HepG2 (cell line): ENCODE measurements around the gene CCDC7. TPM values are rescaled to one million over a fixed set of nuclear protein-coding genes. Genes with fewer than 3 reads are reported as not detected.
A peak's percentile ranks its signal among the peaks of the same experiment; 100 is the strongest.

Source experiments
- ATAC-seq: fragments of 200-7000 bp; cut with Tn5 transposase; 3 replicates; pipeline ENCODE4 v1.9.1; 2020; ENCODE audit warnings: mild to moderate bottlenecking, moderate library complexity
- BruUV-seq: library from RNA; stranded (reverse); fragments of 400-500 nt; replicated peaks from 2 replicates; lab custom pipeline; 2021; lab: Mats Ljungman, UMichigan
- CTCF ChIA-PET: fragments of 300-600 bp; formaldehyde crosslinking; extraction: SDS; loops from one replicate; lab custom pipeline; 2021; ENCODE audit warnings: low total read pairs, inconsistent platforms, low intra/inter-chr PET ratio; lab: Yijun Ruan, JAX
- POLR2A ChIA-PET: fragments of 350-600 bp; sonication (Branson Sonifier 250); formaldehyde crosslinking; loops from one replicate; lab custom pipeline; 2020; ENCODE audit warnings: antibody characterized with exemption, inconsistent platforms; lab: Yijun Ruan, JAX
- DNase-seq: peaks from one replicate; pipeline ENCODE4 v3.0.0-alpha.2; 2015; ENCODE audit warnings: low spot score
- FAIRE-seq: peaks from 3 replicates; lab custom pipeline; 2011; peaks lifted over from hg19 to GRCh38; lab: Jason Lieb, UNC
- H2AFZ ChIP-seq: one replicate; pipeline ENCODE4 v1.6.1; 2011; ENCODE audit warnings: low read length, inconsistent platforms
- H3K27ac ChIP-seq: fragments of 300-600 bp; 3 replicates; pipeline ENCODE4 v1.8.0; 2011; ENCODE audit warnings: mixed run types, mild to moderate bottlenecking, mixed read lengths, low read length, inconsistent platforms; ENCODE audit not compliant: insufficient read depth; ENCODE audit errors: extremely low read length
- H3K27me3 ChIP-seq, 2 experiments: fragments of 200-600 bp in 1 of 2; 2 replicates in 1 of 2; 3 replicates in 1 of 2; pipeline versions ENCODE4 v1.6.0 to v1.8.0; 2011; ENCODE audit warnings: low read length in 2 of 2, mild to moderate bottlenecking in 2 of 2, moderate library complexity in 2 of 2, inconsistent platforms in 1 of 2; ENCODE audit not compliant: insufficient read depth in 2 of 2, control insufficient read depth in 1 of 2
- H3K36me3 ChIP-seq, 2 experiments: fragments of 200-600 bp in 1 of 2; replicated peaks in 1 of 2; 2 replicates in 1 of 2; 3 replicates in 1 of 2; pipeline versions ENCODE4 v1.5.1 to v1.8.0; 2011; ENCODE audit warnings: low read length in 2 of 2, inconsistent platforms in 1 of 2; ENCODE audit not compliant: insufficient read depth in 2 of 2, control insufficient read depth in 1 of 2
- H3K4me1 ChIP-seq: 2 replicates; pipeline ENCODE4 v1.5.1; 2012; ENCODE audit warnings: low read length, inconsistent platforms; ENCODE audit not compliant: insufficient read depth
- H3K4me2 ChIP-seq: 2 replicates; pipeline ENCODE4 v1.6.0; 2011; ENCODE audit warnings: low read depth, low read length, inconsistent platforms
- H3K4me3 ChIP-seq, 3 experiments: fragments of 200-600 bp in 1 of 3; sonication (generic), shearing (Covaris generic) in 1 of 3; replicated peaks in 1 of 3; 2 replicates each; pipeline ENCODE4 v1.5.1; 2011 to 2016; ENCODE audit warnings: low read length in 3 of 3, inconsistent platforms in 2 of 3, low read depth in 2 of 3, mild to moderate bottlenecking in 2 of 3, control low read depth in 1 of 3, mixed read lengths in 1 of 3; ENCODE audit not compliant: insufficient read depth in 1 of 3
- H3K79me2 ChIP-seq: one replicate; pipeline ENCODE4 v1.6.1; 2011; ENCODE audit warnings: low read length, inconsistent platforms; ENCODE audit not compliant: insufficient read depth
- H3K9ac ChIP-seq: 2 replicates; pipeline ENCODE4 v1.6.0; 2011; ENCODE audit warnings: mild to moderate bottlenecking, low read depth, low read length, inconsistent platforms; ENCODE audit not compliant: insufficient read depth
- H3K9me3 ChIP-seq: 2 replicates; pipeline ENCODE4 v1.5.1; 2012; ENCODE audit warnings: mild to moderate bottlenecking, low read length
- H4K20me1 ChIP-seq: 2 replicates; pipeline ENCODE4 v1.6.0; 2011; ENCODE audit warnings: inconsistent platforms, mild to moderate bottlenecking, low read length, moderate library complexity; ENCODE audit not compliant: insufficient read depth
- FOSL2 ChIP-seq: sonication (generic); formaldehyde crosslinking; IDR thresholded peaks from 2 replicates; pipeline ENCODE4 v1.4.0; 2020; ENCODE audit warnings: missing genetic modification reagents
- NFKB2 ChIP-seq: sonication (generic); formaldehyde crosslinking; IDR thresholded peaks from 2 replicates; pipeline ENCODE4 v1.4.0; 2020; ENCODE audit warnings: missing genetic modification reagents, borderline replicate concordance
- TARDBP ChIP-seq: sonication (generic); formaldehyde crosslinking; IDR thresholded peaks from 2 replicates; pipeline ENCODE4 v1.8.0; 2022; ENCODE audit warnings: mild to moderate bottlenecking, missing genetic modification reagents
- ZFX ChIP-seq: sonication (generic); formaldehyde crosslinking; IDR thresholded peaks from 2 replicates; pipeline ENCODE4 v1.4.0; 2020; ENCODE audit warnings: mild to moderate bottlenecking, low read depth, missing genetic modification reagents, moderate library complexity
- ZNF768 ChIP-seq: sonication (generic); formaldehyde crosslinking; IDR thresholded peaks from 2 replicates; pipeline ENCODE4 v1.4.0; 2020; ENCODE audit warnings: missing genetic modification reagents
- WGBS: methylation state at CpG from one replicate; pipeline ENCODE4 v1.1.6; 2017; ENCODE audit warnings: low lambda C conversion rate; 5-methylcytosine and 5-hydroxymethylcytosine counted together
- in situ Hi-C: cut with HindIII; loops from 2 replicates; pipeline ENCODE4 v1.10.0; 2017; ENCODE audit warnings: low pct_unique_long_range_greater_than_20kb; ENCODE audit not compliant: extremely low pct_ligation_motif_present
- intact Hi-C: fragments of 100-400 bp; cut with micrococcal nuclease; formaldehyde crosslinking; loops from one replicate; pipeline ENCODE4 v1.10.0; 2022; ENCODE audit not compliant: unreplicated experiment
- polyA plus RNA-seq, 8 experiments: library from polyadenylated mRNA; depleted of rRNA in 3 of 8; stranded (reverse) in 7 of 8; unstranded in 1 of 8; fragments of >200 nt; fragmentation: Illumina TruSeq in 4 of 8; extraction: Trizol in 4 of 8; gene quantifications; 2 replicates each; pipeline versions ENCODE4 v1.2.1 to v1.2.3, GENCODE V29; 2011 to 2016; ENCODE audit warnings: low read depth in 4 of 8, missing spikeins in 1 of 8, mixed read lengths in 1 of 8; ENCODE audit not compliant: insufficient read depth in 1 of 8
- total RNA-seq, 5 experiments: library from RNA; depleted of rRNA; stranded (reverse); fragments of >200 nt; fragmentation: Illumina TruSeq; extraction: Trizol; gene quantifications; 2 replicates each; pipeline ENCODE4 v1.2.3, GENCODE V29; 2016; ENCODE audit warnings: low read depth in 1 of 5

CCDC7 gene
- total and polyA plus RNA-seq, 2 of the 13 experiments (the other 11 are each of a cell fraction or from before 2014, with no cell fraction given): 0.40 to 1.8 TPM

DNA sequence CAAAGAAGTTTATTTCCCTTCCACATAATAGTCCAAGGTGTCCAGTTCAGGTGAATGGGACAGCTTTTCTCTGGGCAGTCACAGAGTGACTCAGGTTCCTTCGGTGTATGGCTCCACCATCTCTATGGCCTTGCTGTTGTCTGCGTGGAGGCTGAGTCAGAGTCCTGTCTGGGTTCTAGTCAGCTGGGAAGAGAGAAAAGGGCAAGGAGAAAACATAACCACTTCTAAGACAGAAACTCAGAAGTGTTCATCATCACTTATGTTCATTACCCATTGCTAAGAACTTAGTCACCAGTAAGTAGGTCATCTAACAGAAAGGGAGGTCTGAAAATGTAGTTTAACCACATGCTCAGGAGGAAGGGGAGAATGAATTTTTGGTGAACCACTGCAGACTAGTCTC lies 32.4 kb upstream of the CCDC7 start:
- ATAC-seq: peak; percentile 51; the same call in 2 of the 3 replicates
- TF ChIP-seq FOSL2: 0 out of 2 replicates have a peak, but pooled peaks have one; percentile 7
- TF ChIP-seq ZNF768 (CRISPR knock-in tag): no peak
- no peak for TF ChIP-seq TARDBP (CRISPR knock-in tag)
- TF ChIP-seq, all 625 proteins: peak for 1
- WGBS: 0% methylated on average over 2 of the region's 2 CpGs

DNA sequence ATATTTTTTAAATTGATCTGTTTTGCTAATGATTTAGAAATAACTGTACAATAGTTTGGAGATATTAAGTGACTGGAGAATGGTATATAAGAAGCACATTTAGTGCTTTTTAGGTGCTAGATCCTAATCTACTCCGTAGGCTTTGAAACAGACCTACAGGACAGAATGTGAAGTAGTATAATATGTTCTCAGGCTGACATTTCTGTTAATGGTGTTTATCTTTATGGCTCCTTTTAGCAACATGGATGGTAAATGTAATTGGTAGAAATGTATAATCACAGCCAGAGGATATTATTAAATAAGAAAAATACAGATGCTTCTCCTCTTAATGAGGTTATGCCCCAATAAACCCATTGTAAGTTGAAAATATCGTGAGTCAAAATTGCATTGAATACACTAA lies 30.6 kb upstream of the CCDC7 start:
- Histone ChIP-seq H3K27ac (no peak overlapping the region), H3K4me2 (peak overlapping the region; percentile 75), H3K9ac (no peak overlapping the region), H3K27me3 (no peaks in the 10 kb centered on the region; a peak in 1 of 5 replicates), H3K4me1 (peaks cover 8% of the 10 kb centered on the region), H3K79me2 (no peaks in the 10 kb centered on the region), H2AFZ (peak overlapping the region; percentile 63), H4K20me1 (no peaks in the 10 kb centered on the region), H3K9me3 (no peaks in the 10 kb centered on the region), H3K4me3 (peak overlapping the region in 2 of 3 experiments; percentile 28 to 40; a peak in 2 of 6 replicates), H3K36me3 (no peaks in the 10 kb centered on the region)
- ChIA-PET POLR2A (interaction anchor here (1.4 kb wide), 1 partner anchor 30 kb away, joined by 9 read pairs; the partner anchor contains the start of gene CCDC7), CTCF (no interaction called here)
- BruUV-seq: no TSS peak
- DNase-seq (no peak), FAIRE-seq (no peak), ATAC-seq (peak; percentile 38; the same call in 1 of the 3 replicates)
- TF ChIP-seq NFKB2 (CRISPR knock-in tag) (no peak), ZFX (CRISPR knock-in tag) (no peak)
- WGBS: 27% methylated on average over 2 of the region's 2 CpGs
- intact Hi-C loops (no loop called here), in situ Hi-C loops (no loop called here)

More for the DNA sequence above, 32.4 kb upstream of the CCDC7 start:
- intact Hi-C loops: no loop called here
- ChIA-PET CTCF (no interaction called here), POLR2A (no interaction called here)
- BruUV-seq: no TSS peak
- H3K27ac ChIP-seq: no peak overlapping the region
- H3K4me3 ChIP-seq: no peak overlapping the region
- H3K4me2 ChIP-seq: no peak overlapping the region
- no peak overlapping the region for H2AFZ ChIP-seq
- H3K9me3 ChIP-seq: no peaks in the 10 kb centered on the region
- no peak for DNase-seq
- no peaks in the 10 kb centered on the region for H3K36me3 ChIP-seq
- no peak for FAIRE-seq
- no peaks in the 10 kb centered on the region; a peak in 1 of 5 replicates for H3K27me3 ChIP-seq
- H3K4me1 ChIP-seq: peaks cover 8% of the 10 kb centered on the region
- no peaks in the 10 kb centered on the region for H4K20me1 ChIP-seq
- in situ Hi-C loops: no loop called here
- H3K79me2 ChIP-seq: no peaks in the 10 kb centered on the region
- H3K9ac ChIP-seq: no peak overlapping the region
